ENCODE data around the gene GLB1L.

GLB1L gene

GRCh38 chr2:219210886-219211362 is 34.3 kb downstream of the GLB1L start:
- H3K79me1 ChIP-seq (ENCODE audit: low read length), result peaks cover 1% of the 10 kb centered on the region
- no peak overlapping the region for H3K4me2 ChIP-seq (ENCODE audit: low read length)
- DNase-seq, result peak; percentile 33
- H2AK5ac ChIP-seq (ENCODE audit: low read length), result no peak overlapping the region
- H3K27ac ChIP-seq (ENCODE audit: low read depth, low read length), result no peak overlapping the region
- no peak overlapping the region for H3K23ac ChIP-seq (ENCODE audit: low read length)
- peaks cover 4% of the 10 kb centered on the region for H3K36me3 ChIP-seq (ENCODE audit: control insufficient read depth, insufficient read depth, low read length)
- no peak overlapping the region for H2BK15ac ChIP-seq (replicated peaks; ENCODE audit: low read depth)
- H3K4me3 ChIP-seq (ENCODE audit: low read length), result no peak overlapping the region
- no CpG with 5 or more reads among the region's 9 CpGs for WGBS (ENCODE audit: extremely low coverage, insufficient coverage, low lambda C conversion rate)
- H4K5ac ChIP-seq (ENCODE audit: low read length), result no peak overlapping the region
- H3K79me2 ChIP-seq (ENCODE audit: control insufficient read depth, insufficient read depth, low read length), result no peaks in the 10 kb centered on the region
- H2BK120ac ChIP-seq (ENCODE audit: low read depth, low read length), result no peak overlapping the region
- no peak overlapping the region for H4K8ac ChIP-seq (ENCODE audit: low read depth, low read length)
- H3K18ac ChIP-seq (ENCODE audit: low read length), result no peak overlapping the region
- H3K9ac ChIP-seq (ENCODE audit: low read length), result no peak overlapping the region
- H3K27me3 ChIP-seq (ENCODE audit: insufficient read depth, low read length, poor library complexity), result no peaks in the 10 kb centered on the region
- peaks cover 4% of the 10 kb centered on the region for H3K4me1 ChIP-seq (ENCODE audit: control insufficient read depth, low read depth, low read length)
- H2BK5ac ChIP-seq (ENCODE audit: low read length), result no peak overlapping the region
- no peak overlapping the region for H3K56ac ChIP-seq (ENCODE audit: low read length)
- H3K4ac ChIP-seq (ENCODE audit: low read depth, low read length), result no peak overlapping the region

GRCh38 chr2:219210196-219210885 is 34.9 kb downstream of the GLB1L start:
- Histone ChIP-seq H3K27me3 (ENCODE audit: insufficient read depth, low read length, poor library complexity) (no peaks in the 10 kb centered on the region), H3K23ac (ENCODE audit: low read length) (no peak overlapping the region), H2BK5ac (ENCODE audit: low read length) (no peak overlapping the region), H3K4ac (ENCODE audit: low read depth, low read length) (no peak overlapping the region), H3K36me3 (ENCODE audit: control insufficient read depth, insufficient read depth, low read length) (peaks cover 4% of the 10 kb centered on the region), H3K79me2 (ENCODE audit: control insufficient read depth, insufficient read depth, low read length) (no peaks in the 10 kb centered on the region), H3K27ac (ENCODE audit: low read depth, low read length) (no peak overlapping the region), H3K56ac (ENCODE audit: low read length) (no peak overlapping the region), H4K5ac (ENCODE audit: low read length) (no peak overlapping the region), H3K4me2 (ENCODE audit: low read length) (no peak overlapping the region), H2BK120ac (ENCODE audit: low read depth, low read length) (no peak overlapping the region), H3K4me3 (ENCODE audit: low read length) (no peak overlapping the region), H3K9ac (ENCODE audit: low read length) (no peak overlapping the region), H2AK5ac (ENCODE audit: low read length) (no peak overlapping the region), H3K18ac (ENCODE audit: low read length) (no peak overlapping the region), H4K8ac (ENCODE audit: low read depth, low read length) (no peak overlapping the region), H2BK15ac (replicated peaks; ENCODE audit: low read depth) (no peak overlapping the region), H3K79me1 (ENCODE audit: low read length) (no peaks in the 10 kb centered on the region), H3K4me1 (ENCODE audit: control insufficient read depth, low read depth, low read length) (peaks cover 4% of the 10 kb centered on the region)
- DNase-seq, result no peak
- no CpG with 5 or more reads among the region's 24 CpGs for WGBS (ENCODE audit: extremely low coverage, insufficient coverage, low lambda C conversion rate)

DNA sequence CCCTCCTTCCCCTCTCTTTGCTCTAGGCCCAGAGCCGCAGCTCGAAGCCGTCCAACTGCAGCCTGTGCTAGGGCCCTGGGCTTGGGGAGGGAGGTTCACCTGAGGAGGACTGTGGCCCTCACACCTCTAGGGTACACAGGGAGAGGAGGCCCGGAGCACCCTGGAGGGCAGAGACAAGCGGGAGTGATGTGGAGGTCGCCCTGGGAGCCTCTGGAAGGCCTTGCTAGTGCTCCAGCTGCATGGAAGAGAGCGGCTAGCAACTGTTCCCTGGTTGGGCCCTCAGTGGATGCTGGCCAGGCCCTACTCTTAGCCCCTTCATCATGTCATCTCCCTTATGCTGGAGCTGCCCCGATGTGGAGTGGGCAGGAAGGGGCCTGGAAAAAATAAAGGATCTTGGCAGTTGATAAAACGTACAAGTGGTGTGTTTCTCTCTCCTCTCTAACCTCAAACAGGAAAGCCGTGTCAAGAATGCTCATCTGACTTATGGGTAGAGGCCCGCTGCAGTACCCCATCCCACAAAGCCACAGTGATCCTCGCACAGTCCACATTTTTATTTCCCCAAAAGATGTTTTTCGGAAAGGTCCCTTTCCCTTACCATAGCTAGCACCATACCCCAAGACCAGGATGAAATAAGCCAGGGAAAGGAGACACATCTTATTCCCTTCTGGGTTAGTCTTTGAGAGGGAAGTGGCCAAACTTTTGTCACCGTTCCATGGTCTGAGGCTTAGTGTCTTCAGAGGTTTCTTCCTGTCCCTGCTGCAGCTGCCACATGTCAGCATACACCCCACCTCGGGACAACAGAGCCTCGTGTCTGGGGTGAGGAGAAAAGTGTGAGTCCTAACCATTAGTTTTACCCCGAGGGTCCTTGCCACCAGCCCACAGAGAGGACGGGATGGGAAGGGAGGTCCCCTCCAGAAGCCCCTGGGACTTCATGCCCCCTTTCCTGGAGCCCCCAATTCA is 35.7 kb downstream of the GLB1L start:
- Histone ChIP-seq H3K4ac (ENCODE audit: low read depth, low read length) (no peak overlapping the region), H3K36me3 (ENCODE audit: control insufficient read depth, insufficient read depth, low read length) (peaks cover 4% of the 10 kb centered on the region), H4K8ac (ENCODE audit: low read depth, low read length) (no peak overlapping the region), H3K4me2 (ENCODE audit: low read length) (no peak overlapping the region), H2BK15ac (replicated peaks; ENCODE audit: low read depth) (no peak overlapping the region), H3K4me3 (ENCODE audit: low read length) (no peak overlapping the region), H3K27ac (ENCODE audit: low read depth, low read length) (no peak overlapping the region), H3K79me2 (ENCODE audit: control insufficient read depth, insufficient read depth, low read length) (no peaks in the 10 kb centered on the region), H2BK120ac (ENCODE audit: low read depth, low read length) (no peak overlapping the region), H2AK5ac (ENCODE audit: low read length) (no peak overlapping the region), H3K27me3 (ENCODE audit: insufficient read depth, low read length, poor library complexity) (no peaks in the 10 kb centered on the region), H4K5ac (ENCODE audit: low read length) (no peak overlapping the region), H3K79me1 (ENCODE audit: low read length) (no peaks in the 10 kb centered on the region), H2BK5ac (ENCODE audit: low read length) (no peak overlapping the region), H3K4me1 (ENCODE audit: control insufficient read depth, low read depth, low read length) (peaks cover 4% of the 10 kb centered on the region), H3K23ac (ENCODE audit: low read length) (no peak overlapping the region), H3K56ac (ENCODE audit: low read length) (no peak overlapping the region), H3K9ac (ENCODE audit: low read length) (no peak overlapping the region), H3K18ac (ENCODE audit: low read length) (no peak overlapping the region)
- WGBS (ENCODE audit: extremely low coverage, insufficient coverage, low lambda C conversion rate), result no CpG with 5 or more reads among the region's 18 CpGs
- no peak for DNase-seq

GRCh38 chr2:219207884-219208740 is 37.1 kb downstream of the GLB1L start:
- H2BK15ac ChIP-seq (replicated peaks; ENCODE audit: low read depth), result no peak overlapping the region
- H3K18ac ChIP-seq (ENCODE audit: low read length), result no peak overlapping the region
- no peaks in the 10 kb centered on the region for H3K27me3 ChIP-seq (ENCODE audit: insufficient read depth, low read length, poor library complexity)
- no peak overlapping the region for H4K5ac ChIP-seq (ENCODE audit: low read length)
- no peaks in the 10 kb centered on the region for H3K79me1 ChIP-seq (ENCODE audit: low read length)
- H2AK5ac ChIP-seq (ENCODE audit: low read length), result no peak overlapping the region
- no peak overlapping the region for H4K8ac ChIP-seq (ENCODE audit: low read depth, low read length)
- no peak overlapping the region for H2BK120ac ChIP-seq (ENCODE audit: low read depth, low read length)
- no peak overlapping the region for H2BK5ac ChIP-seq (ENCODE audit: low read length)
- H3K23ac ChIP-seq (ENCODE audit: low read length), result no peak overlapping the region
- no peak overlapping the region for H3K56ac ChIP-seq (ENCODE audit: low read length)
- no peaks in the 10 kb centered on the region for H3K79me2 ChIP-seq (ENCODE audit: control insufficient read depth, insufficient read depth, low read length)
- no peak for DNase-seq
- WGBS (ENCODE audit: extremely low coverage, insufficient coverage, low lambda C conversion rate), result no CpG with 5 or more reads among the region's 17 CpGs
- H3K9ac ChIP-seq (ENCODE audit: low read length), result no peak overlapping the region
- H3K4me2 ChIP-seq (ENCODE audit: low read length), result no peak overlapping the region
- peaks cover 4% of the 10 kb centered on the region for H3K4me1 ChIP-seq (ENCODE audit: control insufficient read depth, low read depth, low read length)
- no peak overlapping the region for H3K4me3 ChIP-seq (ENCODE audit: low read length)
- H3K36me3 ChIP-seq (ENCODE audit: control insufficient read depth, insufficient read depth, low read length), result peaks cover 2% of the 10 kb centered on the region
- no peak overlapping the region for H3K27ac ChIP-seq (ENCODE audit: low read depth, low read length)
- no peak overlapping the region for H3K4ac ChIP-seq (ENCODE audit: low read depth, low read length)

DNA sequence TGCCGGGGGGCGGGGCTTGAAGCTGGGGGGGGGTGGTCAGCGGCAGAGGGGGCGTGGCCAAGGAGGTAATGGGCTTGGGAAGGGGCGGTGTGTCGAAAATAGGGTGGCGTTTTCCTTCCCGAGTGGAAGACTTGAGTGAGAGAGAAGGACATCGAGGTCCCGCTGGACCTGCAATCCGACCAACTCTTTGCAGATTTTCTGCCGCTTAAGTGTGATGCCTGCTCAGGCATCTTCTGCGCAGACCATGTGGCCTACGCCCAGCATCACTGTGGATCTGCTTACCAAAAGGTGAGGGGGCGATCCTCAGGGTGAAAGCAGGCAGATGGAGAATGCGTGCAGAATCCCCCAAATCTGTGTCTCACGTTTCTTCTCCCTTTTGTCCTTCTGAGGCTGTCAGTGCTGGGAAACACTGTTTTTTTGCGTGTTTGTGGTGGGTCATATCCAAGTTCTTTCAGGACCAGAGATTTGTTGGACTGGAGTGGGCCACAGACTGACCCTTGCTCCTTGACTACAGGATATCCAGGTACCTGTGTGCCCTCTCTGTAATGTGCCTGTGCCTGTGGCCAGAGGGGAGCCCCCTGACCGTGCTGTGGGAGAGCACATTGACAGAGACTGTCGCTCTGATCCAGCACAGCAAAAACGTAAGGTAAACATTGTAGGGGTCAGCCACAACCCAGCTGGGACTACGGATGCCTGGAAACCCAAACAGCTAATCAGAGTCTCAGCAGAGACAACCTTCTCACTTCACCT is 37.9 kb downstream of the GLB1L start:
- no peak overlapping the region for H3K18ac ChIP-seq (ENCODE audit: low read length)
- peaks cover 2% of the 10 kb centered on the region for H3K36me3 ChIP-seq (ENCODE audit: control insufficient read depth, insufficient read depth, low read length)
- no peaks in the 10 kb centered on the region for H3K79me2 ChIP-seq (ENCODE audit: control insufficient read depth, insufficient read depth, low read length)
- H3K27ac ChIP-seq (ENCODE audit: low read depth, low read length), result no peak overlapping the region
- H4K8ac ChIP-seq (ENCODE audit: low read depth, low read length), result no peak overlapping the region
- no peak overlapping the region for H2BK120ac ChIP-seq (ENCODE audit: low read depth, low read length)
- H3K4me2 ChIP-seq (ENCODE audit: low read length), result peak overlapping the region; percentile 91
- no peak overlapping the region for H4K5ac ChIP-seq (ENCODE audit: low read length)
- H3K27me3 ChIP-seq (ENCODE audit: insufficient read depth, low read length, poor library complexity), result no peaks in the 10 kb centered on the region
- no peak overlapping the region for H2BK5ac ChIP-seq (ENCODE audit: low read length)
- no peak overlapping the region for H3K4ac ChIP-seq (ENCODE audit: low read depth, low read length)
- no peaks in the 10 kb centered on the region for H3K79me1 ChIP-seq (ENCODE audit: low read length)
- no peak overlapping the region for H2AK5ac ChIP-seq (ENCODE audit: low read length)
- no peak overlapping the region for H3K23ac ChIP-seq (ENCODE audit: low read length)
- WGBS (ENCODE audit: extremely low coverage, insufficient coverage, low lambda C conversion rate), result no CpG with 5 or more reads among the region's 22 CpGs
- peak overlapping the region; percentile 88 for H3K56ac ChIP-seq (ENCODE audit: low read length)
- DNase-seq, result peak; percentile 20
- peaks cover 4% of the 10 kb centered on the region for H3K4me1 ChIP-seq (ENCODE audit: control insufficient read depth, low read depth, low read length)
- peak overlapping the region; percentile 46 for H3K4me3 ChIP-seq (ENCODE audit: low read length)
- H3K9ac ChIP-seq (ENCODE audit: low read length), result peak overlapping the region; percentile 70
- no peak overlapping the region for H2BK15ac ChIP-seq (replicated peaks; ENCODE audit: low read depth)
